Kidney epithelial cell (primary cell): ENCODE measurements around the gene BRDT. TPM values are rescaled to one million over a fixed set of nuclear protein-coding genes. Genes with fewer than 3 reads are reported as not detected.

Experiments
- DNase-seq: peaks from one replicate; pipeline ENCODE4 v3.0.0-alpha.2; 2010; ENCODE audit warnings: low read depth
- H3K27me3 ChIP-seq: 2 replicates; pipeline ENCODE4 v1.6.0; 2011; ENCODE audit warnings: low read length; ENCODE audit not compliant: control insufficient read depth, insufficient read depth
- H3K36me3 ChIP-seq: 2 replicates; pipeline ENCODE4 v1.5.1; 2011; ENCODE audit warnings: low read length; ENCODE audit not compliant: control insufficient read depth, insufficient read depth
- H3K4me3 ChIP-seq: 2 replicates; pipeline ENCODE4 v1.5.1; 2011; ENCODE audit warnings: low read depth, mild to moderate bottlenecking, control low read depth, low read length
- total RNA-seq: library from RNA; depleted of rRNA; stranded (reverse); fragments of >200 nt; gene quantifications from 2 replicates; pipeline ENCODE4 v1.2.3, GENCODE V29; 2015
- TF ChIP-seq, protein P1 (sequence below): IDR thresholded peaks from 2 replicates; pipeline ENCODE4 v1.5.1; 2011; ENCODE audit warnings: mild to moderate bottlenecking, moderate library complexity, low read length, control low read depth, inconsistent platforms; ENCODE audit not compliant: insufficient read depth, poor library complexity, severe bottlenecking

Gene BRDT
- total RNA-seq, 1 donor from 2014 or later = not detected

DNA sequence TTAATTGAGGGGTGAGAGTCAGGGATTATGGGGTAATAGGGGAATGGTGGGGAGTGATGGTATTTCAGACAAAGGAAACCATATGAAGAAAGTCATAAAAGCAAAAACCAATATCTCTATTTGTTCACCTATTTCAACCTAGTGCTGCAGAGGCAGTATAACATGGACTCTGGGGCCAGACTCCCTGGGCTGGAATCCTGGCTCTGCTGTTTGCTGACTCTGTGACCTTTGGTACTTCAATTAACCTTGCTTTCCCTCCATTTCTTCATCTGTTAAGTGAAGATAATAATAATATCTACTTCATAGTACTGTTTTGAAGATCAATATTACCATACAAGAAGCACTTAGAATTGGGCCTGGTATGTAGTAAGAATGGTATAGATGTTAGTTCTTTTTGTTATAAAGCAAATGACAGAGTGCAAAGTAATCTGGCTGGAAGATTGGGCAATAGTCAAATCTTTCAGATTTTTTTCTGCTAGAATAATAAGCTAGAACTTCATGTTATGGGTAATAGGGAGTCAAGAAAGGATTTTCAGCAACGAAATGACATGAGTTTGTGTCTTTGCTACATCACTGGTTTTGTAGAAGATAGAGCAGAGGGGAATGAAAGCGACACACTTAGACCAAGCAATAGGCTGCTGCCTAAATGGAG, 89.6 kb downstream of the BRDT start:
- TF ChIP-seq, protein P1, sequence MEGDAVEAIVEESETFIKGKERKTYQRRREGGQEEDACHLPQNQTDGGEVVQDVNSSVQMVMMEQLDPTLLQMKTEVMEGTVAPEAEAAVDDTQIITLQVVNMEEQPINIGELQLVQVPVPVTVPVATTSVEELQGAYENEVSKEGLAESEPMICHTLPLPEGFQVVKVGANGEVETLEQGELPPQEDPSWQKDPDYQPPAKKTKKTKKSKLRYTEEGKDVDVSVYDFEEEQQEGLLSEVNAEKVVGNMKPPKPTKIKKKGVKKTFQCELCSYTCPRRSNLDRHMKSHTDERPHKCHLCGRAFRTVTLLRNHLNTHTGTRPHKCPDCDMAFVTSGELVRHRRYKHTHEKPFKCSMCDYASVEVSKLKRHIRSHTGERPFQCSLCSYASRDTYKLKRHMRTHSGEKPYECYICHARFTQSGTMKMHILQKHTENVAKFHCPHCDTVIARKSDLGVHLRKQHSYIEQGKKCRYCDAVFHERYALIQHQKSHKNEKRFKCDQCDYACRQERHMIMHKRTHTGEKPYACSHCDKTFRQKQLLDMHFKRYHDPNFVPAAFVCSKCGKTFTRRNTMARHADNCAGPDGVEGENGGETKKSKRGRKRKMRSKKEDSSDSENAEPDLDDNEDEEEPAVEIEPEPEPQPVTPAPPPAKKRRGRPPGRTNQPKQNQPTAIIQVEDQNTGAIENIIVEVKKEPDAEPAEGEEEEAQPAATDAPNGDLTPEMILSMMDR = no peak
- no peaks in the 10 kb centered on the region for H3K36me3 ChIP-seq
- DNase-seq = no peak
- no peak overlapping the region for H3K4me3 ChIP-seq
- no peaks in the 10 kb centered on the region for H3K27me3 ChIP-seq

DNA sequence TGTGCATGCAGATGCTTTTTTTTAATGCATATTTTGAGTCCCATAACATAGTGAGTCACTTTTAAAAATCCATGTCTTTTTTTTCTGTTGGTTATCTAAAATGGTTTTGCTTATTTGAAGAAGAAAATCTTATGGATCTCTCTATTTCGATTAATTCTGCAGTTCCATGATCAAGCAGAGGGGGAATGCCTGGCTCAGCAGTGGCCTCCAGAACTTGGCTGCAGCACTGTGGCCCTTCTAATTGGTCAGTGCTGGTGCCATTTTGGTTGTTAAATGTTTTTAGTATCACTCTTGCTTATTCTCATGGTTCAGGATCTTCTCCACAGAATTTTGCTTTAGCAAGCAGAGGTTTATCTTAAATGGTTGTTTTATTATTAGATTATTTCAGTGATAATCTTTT, 91.8 kb downstream of the BRDT start:
- no peak for DNase-seq
- Histone ChIP-seq H3K36me3 (no peaks in the 10 kb centered on the region), H3K4me3 (no peak overlapping the region), H3K27me3 (no peaks in the 10 kb centered on the region)
- TF ChIP-seq, protein P1 = no peak

DNA sequence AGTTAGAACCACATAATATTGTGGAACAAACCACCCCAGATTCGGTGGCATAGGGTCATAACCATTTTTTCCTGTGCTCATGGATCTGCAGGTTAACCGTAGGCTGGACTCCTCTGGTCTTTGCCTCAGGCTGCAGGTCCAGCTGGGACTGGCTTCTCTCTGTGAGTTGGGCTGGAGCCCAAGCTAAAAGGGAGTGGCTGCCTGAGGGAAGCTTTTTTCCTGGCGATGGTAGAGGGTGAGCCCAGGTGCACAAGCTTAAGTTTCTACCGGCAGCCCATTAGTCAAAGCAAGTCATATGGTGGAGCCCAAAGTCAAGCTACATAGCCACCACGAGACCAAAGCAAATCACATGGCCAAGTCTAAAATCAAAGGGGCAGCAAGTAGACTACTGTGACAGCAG, 94.4 kb downstream of the BRDT start:
- DNase-seq = no peak
- no peaks in the 10 kb centered on the region for H3K27me3 ChIP-seq

DNA sequence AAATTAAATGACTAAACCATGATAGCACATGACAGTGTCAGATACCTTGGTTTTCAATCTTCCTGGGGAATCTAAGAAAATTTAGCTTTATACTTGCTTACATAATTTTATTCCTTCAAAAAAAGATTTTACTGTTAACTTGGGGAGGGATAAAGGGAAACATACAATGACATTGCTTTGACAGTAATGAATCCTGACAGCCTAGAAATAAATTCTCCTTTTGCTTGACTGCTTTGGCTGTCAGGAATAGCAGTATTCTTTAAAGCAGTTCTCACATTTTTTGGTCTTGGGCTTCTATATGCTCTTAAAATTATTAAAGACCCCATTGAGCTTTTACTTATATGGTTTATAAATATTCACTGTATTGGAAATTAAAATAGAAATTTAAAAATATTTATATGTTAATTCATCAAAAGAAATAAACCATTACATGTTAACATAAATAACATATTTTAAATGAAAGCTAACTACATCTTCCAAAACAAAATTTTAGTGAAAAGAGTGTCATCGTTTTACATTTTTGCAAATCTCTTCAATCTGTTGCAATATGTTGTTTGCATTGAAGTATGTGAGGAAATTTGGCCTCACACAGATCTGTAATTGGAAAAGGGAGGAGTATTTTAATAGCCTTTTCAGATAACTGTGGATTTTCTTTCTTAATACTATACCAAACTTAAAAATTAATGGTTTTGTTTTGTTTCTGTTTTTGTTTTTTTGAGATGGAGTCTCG, 96.7 kb downstream of the BRDT start:
- no peaks in the 10 kb centered on the region for H3K36me3 ChIP-seq
- H3K4me3 ChIP-seq = no peak overlapping the region
- H3K27me3 ChIP-seq = no peaks in the 10 kb centered on the region
- TF ChIP-seq, protein P1 = no peak
- DNase-seq = no peak

More for the DNA sequence above, 94.4 kb downstream of the BRDT start:
- TF ChIP-seq, protein P1 = no peak
- Histone ChIP-seq H3K4me3 (no peak overlapping the region), H3K36me3 (no peaks in the 10 kb centered on the region)

DNA sequence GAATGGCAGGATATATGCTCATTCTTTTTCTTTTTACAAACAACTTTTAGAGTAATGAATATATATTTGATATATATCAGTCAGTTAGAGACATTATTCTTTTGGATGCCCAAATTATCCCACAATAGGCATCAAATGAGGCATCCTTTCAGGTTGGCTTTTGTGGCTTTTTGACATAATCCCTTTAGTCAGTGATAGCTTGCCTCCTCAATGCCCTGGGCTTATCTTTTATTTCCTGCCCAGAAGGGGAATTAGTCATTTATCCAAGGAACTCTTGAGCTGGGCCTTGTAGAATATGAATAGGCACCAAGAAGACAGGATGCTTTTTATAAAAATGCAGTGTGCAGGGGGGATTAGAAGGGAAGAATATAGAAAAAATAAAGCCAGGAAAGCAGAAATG, 102.7 kb downstream of the BRDT start:
- TF ChIP-seq, protein P1 = no peak
- no peaks in the 10 kb centered on the region for H3K27me3 ChIP-seq
- H3K36me3 ChIP-seq = no peaks in the 10 kb centered on the region
- no peak for DNase-seq
- H3K4me3 ChIP-seq = no peak overlapping the region

Other genes with a start within 250 kb of the BRDT start
- 4.2 and 5.5 TPM in 2 replicates for gene TGFBR3, start 63.2 kb upstream of the BRDT start, total RNA-seq
- 10.5 and 11.0 TPM in 2 replicates for gene EPHX4, start 80.6 kb downstream of the BRDT start, total RNA-seq
- gene SETSIP, start 126.0 kb downstream of the BRDT start, total RNA-seq = not detected in 2 replicates
- 3.3 and 3.6 TPM in 2 replicates for gene BTBD8, start 130.9 kb downstream of the BRDT start, total RNA-seq